Heart right ventricle (tissue), 16 donors: ENCODE results near the gene RNF227. TPM values are rescaled to one million over a fixed set of nuclear protein-coding genes. Genes with fewer than 3 reads are reported as not detected.

Experiments
- ATAC-seq, 8 donors: fragments of 200-7000 bp; cut with Tn5 transposase; one replicate each; pipeline ENCODE4 v1.9.1; 2020; ENCODE audit warnings: mild to moderate bottlenecking in 8 of 8, moderate library complexity in 8 of 8, moderate number of reproducible peaks in 1 of 8
- DNase-seq, 2 donors: peaks; one replicate each; pipeline ENCODE4 v3.0.0-alpha.2; 2020
- H3K27ac ChIP-seq, 10 donors: fragments of 200-600 bp; sonication (generic) in 2 of 10; one replicate each; pipeline versions ENCODE4 v1.5.0 to v1.8.0; 2020 to 2022; ENCODE audit warnings: mild to moderate bottlenecking in 3 of 10
- H3K27me3 ChIP-seq, 7 donors: fragments of 200-600 bp; one replicate each; pipeline ENCODE4 v1.8.0; 2021 to 2022; ENCODE audit warnings: mild to moderate bottlenecking in 2 of 7
- H3K36me3 ChIP-seq, 9 donors: fragments of 200-600 bp; sonication (generic) in 1 of 9; one replicate each; pipeline versions ENCODE4 v1.5.0 to v1.8.0; 2020 to 2022; ENCODE audit warnings: mild to moderate bottlenecking in 2 of 9
- H3K4me1 ChIP-seq, 9 donors: fragments of 200-600 bp; sonication (generic) in 1 of 9; one replicate each; pipeline versions ENCODE4 v1.5.0 to v1.8.0; 2020 to 2022; ENCODE audit warnings: mild to moderate bottlenecking in 4 of 9
- H3K4me3 ChIP-seq, 10 donors: fragments of 200-600 bp; sonication (generic) in 2 of 10; one replicate each; pipeline versions ENCODE4 v1.5.0 to v1.8.0; 2020 to 2022; ENCODE audit warnings: mild to moderate bottlenecking in 7 of 10, moderate library complexity in 2 of 10
- H3K9me3 ChIP-seq, 11 donors: fragments of 200-600 bp in 10 of 11; sonication (generic) in 2 of 11; one replicate each; pipeline versions ENCODE4 v1.5.0 to v1.8.0; 2013 to 2022; ENCODE audit warnings: mild to moderate bottlenecking in 2 of 11, control low read depth in 1 of 11, moderate library complexity in 1 of 11
- CTCF ChIP-seq, 9 donors: fragments of 200-600 bp; sonication (generic) in 2 of 9; IDR thresholded peaks; one replicate each; pipeline versions ENCODE4 v1.5.0 to v1.8.0; 2021 to 2022; ENCODE audit warnings: antibody characterized with exemption in 9 of 9, mild to moderate bottlenecking in 5 of 9, moderate library complexity in 1 of 9
- WGBS, 2 donors: extraction: QIAGEN DNeasy Blood & Tissue Kit; methylation state at CpG; one replicate each; pipeline ENCODE4 v1.1.7; 2013; ENCODE audit warnings: inconsistent platforms in 1 of 2; 5-methylcytosine and 5-hydroxymethylcytosine counted together
- intact Hi-C, 10 donors: fragments of 100-400 bp; cut with DNase I; formaldehyde crosslinking; loops; one replicate each; pipeline versions ENCODE4 v1.11.1 to v1.14.2; 2022
- polyA plus RNA-seq, 2 donors: library from polyadenylated mRNA; stranded (reverse); fragments of 200-250 nt; gene quantifications; one replicate each; pipeline ENCODE4 v1.2.3, GENCODE V29; 2013
- total RNA-seq, 10 donors: library from RNA; stranded (reverse); fragmentation: NEBNext Ultra II Directional in 3 of 10; extraction: Animal tissue kit (Norgen Biotek cat#: 25700) in 3 of 10; gene quantifications; one replicate each; pipeline versions ENCODE4 v1.2.1 to v1.2.4, GENCODE V29; 2021 to 2023
- donor health status: Arrhythmogenic right ventricular cardiomyopathy.
- donor health status: ischemic (EF 13 %, LVEDD 7.1; RV severe dilation, severe dysfunction).
- donor health status: healthy with polysubstance abuse.
- donor health status: DM: no; HTN: yes; CAD: no.
- donor health status: DM: no; HTN: no; CAD: no.
- donor health status: ischemic (EF 25% LVEDD 6.9; RV normal size, moderate dysfunction).
- donor health status: ischemic (EF 25% LVEDD 5.7; RV mildly dilated, moderate dysfunction).
- donor health status: healthy.
- donor health status: DM: yes; HTN: yes; CAD: no.
- donor health status: Ischemic cardiomyopathy.
- donor health status: ischemic (EF 35%, LVEDD 5.7; RV mildly dilated, moderate dysfunction).
- donor health status: nonischemic (EF 11% LVEDD 7.7; RV severe dilation, severe dysfunction).
- donor health status: DM: yes; HTN: yes; CAD: no.
- donor health status: PGD.
- donor health status: ischemic (EF 29% LVEDD 5.4; RV normal size, mild dysfunction).
- donor health status: nonischemic (EF 23%, LVEDD 6.1; RV moderate dilation, normal function).

RNF227 gene
- total and polyA plus RNA-seq, 12 donors = 0.15 to 1.9 (median 0.93) TPM

- H3K4me1 ChIP-seq = peaks cover 18 to 83% (median 62%) of the 10 kb centered on the region in 9 donors
- peak overlapping the region; percentile 40 to 96 (median 78) for H3K4me3 ChIP-seq
- H3K27ac ChIP-seq = peak overlapping the region; percentile 6 to 98 (median 92)
- peaks cover 0 to 22% (median 10%) of the 10 kb centered on the region in 9 donors for H3K36me3 ChIP-seq
- no peaks in the 10 kb centered on the region for H3K27me3 ChIP-seq
- intact Hi-C loops = loop anchor here in 2 of 10 donors (5.0 kb wide), 2 partner anchors 48 to 52 kb away; partner anchors contain the start of genes CNTROB (in 1 of the 2), KDM6B (in 1 of the 2) and TRAPPC1 (in 1 of the 2)
- TF ChIP-seq CTCF (IDR thresholded peaks at IDR 0.05) = no peak
- no peaks in the 10 kb centered on the region for H3K9me3 ChIP-seq
- WGBS, 2 donors = 5 to 7% methylated on average over 11 to 78 of the region's 100 CpGs
- DNase-seq = peak in 1 of 2 donors; percentile 27
- ATAC-seq = no peak
These were observed 31.3 kb downstream of the RNF227 start for GRCh38 chr17:7884581-7885366.

GRCh38 chr17:7883781-7884386 is 32.2 kb downstream of the RNF227 start:
- H3K4me1 ChIP-seq = peaks cover 11 to 77% (median 53%) of the 10 kb centered on the region in 9 donors
- no peaks in the 10 kb centered on the region for H3K27me3 ChIP-seq
- H3K36me3 ChIP-seq = peaks cover 0 to 31% (median 10%) of the 10 kb centered on the region in 9 donors
- WGBS, 2 donors = 23 to 45% methylated on average over 3 of the region's 3 CpGs
- peak overlapping the region in 8 of 10 donors; percentile 18 to 78 (median 44) for H3K4me3 ChIP-seq
- ATAC-seq (no peak), DNase-seq (no peak)
- H3K9me3 ChIP-seq = no peaks in the 10 kb centered on the region
- intact Hi-C loops = no loop called here
- peak overlapping the region in 6 of 10 donors; percentile 3 to 94 (median 74) for H3K27ac ChIP-seq
- TF ChIP-seq CTCF (IDR thresholded peaks at IDR 0.05) = no peak

GRCh38 chr17:7882629-7883028 is 33.5 kb downstream of the RNF227 start:
- DNase-seq (no peak), ATAC-seq (no peak)
- peak overlapping the region in 2 of 10 donors; percentile 57 to 76 for H3K27ac ChIP-seq
- no peak for TF ChIP-seq CTCF (IDR thresholded peaks at IDR 0.05)
- 83 to 92% methylated on average over 3 of the region's 3 CpGs for WGBS, 2 donors
- no peaks in the 10 kb centered on the region for H3K9me3 ChIP-seq
- H3K4me3 ChIP-seq = no peak overlapping the region
- H3K36me3 ChIP-seq = peaks cover 0 to 41% (median 10%) of the 10 kb centered on the region in 9 donors
- intact Hi-C loops = no loop called here
- peaks cover 3 to 65% (median 41%) of the 10 kb centered on the region in 9 donors for H3K4me1 ChIP-seq
- H3K27me3 ChIP-seq = no peaks in the 10 kb centered on the region

GRCh38 chr17:7882068-7882467 is 34.0 kb downstream of the RNF227 start:
- Histone ChIP-seq H3K4me1 (peaks cover 2 to 59% (median 36%) of the 10 kb centered on the region in 9 donors), H3K27me3 (no peaks in the 10 kb centered on the region), H3K27ac (peak overlapping the region in 1 of 10 donors; percentile 15), H3K4me3 (no peak overlapping the region), H3K36me3 (peaks cover 0 to 47% (median 10%) of the 10 kb centered on the region in 9 donors), H3K9me3 (no peaks in the 10 kb centered on the region)
- WGBS, 2 donors = 75 to 81% methylated on average over 7 of the region's 7 CpGs
- intact Hi-C loops = no loop called here
- TF ChIP-seq CTCF (IDR thresholded peaks at IDR 0.05) = no peak
- DNase-seq (no peak), ATAC-seq (no peak)
